Prostate gland (tissue), 2 donors: Measurements from ENCODE around the gene HCK.

ENCODE experiments used
- POLR2AphosphoS5 ChIP-seq: sonication (generic); formaldehyde crosslinking; IDR thresholded peaks from one replicate; pipeline ENCODE4 v1.6.1; 2017; ENCODE audit warnings: antibody characterized with exemption
- TF ChIP-seq, protein P1 (sequence below), 4 experiments: fragments of 200-600 bp in 2 of 4; fragments of 450-650 bp in 2 of 4; sonication (generic) in 2 of 4; IDR thresholded peaks; 1 replicate in 3 of 4; 2 replicates in 1 of 4; pipeline ENCODE4 v1.5.1; 2016 to 2019; ENCODE audit warnings: antibody characterized with exemption in 4 of 4, mild to moderate bottlenecking in 2 of 4, moderate library complexity in 2 of 4

DNA sequence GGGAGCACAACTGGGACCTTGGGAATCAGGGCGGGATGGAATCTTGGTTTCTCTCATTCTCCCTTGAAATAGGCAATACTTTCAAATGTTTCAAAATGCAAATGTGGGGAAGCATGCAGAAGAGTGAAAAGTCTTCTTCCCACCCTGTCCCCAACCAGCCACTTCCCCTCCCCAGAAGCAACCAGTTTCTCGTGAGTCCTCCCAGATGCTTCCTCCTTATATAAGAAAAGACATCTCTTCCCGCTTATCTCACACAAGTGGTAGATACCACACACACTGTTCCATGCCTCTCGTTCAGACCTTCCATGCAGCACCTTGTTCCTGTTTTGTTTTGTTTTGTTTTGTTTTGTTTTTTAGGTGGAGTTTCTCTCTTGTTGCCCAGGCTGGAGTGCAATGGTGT is 25.1 kb downstream of the HCK start:
- TF ChIP-seq, protein P1, sequence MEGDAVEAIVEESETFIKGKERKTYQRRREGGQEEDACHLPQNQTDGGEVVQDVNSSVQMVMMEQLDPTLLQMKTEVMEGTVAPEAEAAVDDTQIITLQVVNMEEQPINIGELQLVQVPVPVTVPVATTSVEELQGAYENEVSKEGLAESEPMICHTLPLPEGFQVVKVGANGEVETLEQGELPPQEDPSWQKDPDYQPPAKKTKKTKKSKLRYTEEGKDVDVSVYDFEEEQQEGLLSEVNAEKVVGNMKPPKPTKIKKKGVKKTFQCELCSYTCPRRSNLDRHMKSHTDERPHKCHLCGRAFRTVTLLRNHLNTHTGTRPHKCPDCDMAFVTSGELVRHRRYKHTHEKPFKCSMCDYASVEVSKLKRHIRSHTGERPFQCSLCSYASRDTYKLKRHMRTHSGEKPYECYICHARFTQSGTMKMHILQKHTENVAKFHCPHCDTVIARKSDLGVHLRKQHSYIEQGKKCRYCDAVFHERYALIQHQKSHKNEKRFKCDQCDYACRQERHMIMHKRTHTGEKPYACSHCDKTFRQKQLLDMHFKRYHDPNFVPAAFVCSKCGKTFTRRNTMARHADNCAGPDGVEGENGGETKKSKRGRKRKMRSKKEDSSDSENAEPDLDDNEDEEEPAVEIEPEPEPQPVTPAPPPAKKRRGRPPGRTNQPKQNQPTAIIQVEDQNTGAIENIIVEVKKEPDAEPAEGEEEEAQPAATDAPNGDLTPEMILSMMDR (IDR thresholded peaks at IDR 0.05), result no peak
- no peak for TF ChIP-seq POLR2AphosphoS5
